Measurements from ENCODE around the gene CAMKMT.

Gene CAMKMT

GRCh38 chr2:44771522-44771921 is 409.8 kb downstream of the CAMKMT start:
- H3K27ac ChIP-seq: no peak overlapping the region
- in situ Hi-C loops (cut with HindIII; ENCODE audit: low pct_ligation_motif_present, low sequenced_read_pairs): no loop called here
- no peak overlapping the region for H3K4me3 ChIP-seq (ENCODE audit: low read depth, low read length)
- TF ChIP-seq, protein P1, sequence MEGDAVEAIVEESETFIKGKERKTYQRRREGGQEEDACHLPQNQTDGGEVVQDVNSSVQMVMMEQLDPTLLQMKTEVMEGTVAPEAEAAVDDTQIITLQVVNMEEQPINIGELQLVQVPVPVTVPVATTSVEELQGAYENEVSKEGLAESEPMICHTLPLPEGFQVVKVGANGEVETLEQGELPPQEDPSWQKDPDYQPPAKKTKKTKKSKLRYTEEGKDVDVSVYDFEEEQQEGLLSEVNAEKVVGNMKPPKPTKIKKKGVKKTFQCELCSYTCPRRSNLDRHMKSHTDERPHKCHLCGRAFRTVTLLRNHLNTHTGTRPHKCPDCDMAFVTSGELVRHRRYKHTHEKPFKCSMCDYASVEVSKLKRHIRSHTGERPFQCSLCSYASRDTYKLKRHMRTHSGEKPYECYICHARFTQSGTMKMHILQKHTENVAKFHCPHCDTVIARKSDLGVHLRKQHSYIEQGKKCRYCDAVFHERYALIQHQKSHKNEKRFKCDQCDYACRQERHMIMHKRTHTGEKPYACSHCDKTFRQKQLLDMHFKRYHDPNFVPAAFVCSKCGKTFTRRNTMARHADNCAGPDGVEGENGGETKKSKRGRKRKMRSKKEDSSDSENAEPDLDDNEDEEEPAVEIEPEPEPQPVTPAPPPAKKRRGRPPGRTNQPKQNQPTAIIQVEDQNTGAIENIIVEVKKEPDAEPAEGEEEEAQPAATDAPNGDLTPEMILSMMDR (IDR thresholded peaks at IDR 0.05; ENCODE audit: low read depth, low read length, missing control alignments): no peak
- DNase-seq: no peak
- H3K27me3 ChIP-seq (replicated peaks): peaks cover 37% of the 10 kb centered on the region
- no peaks in the 10 kb centered on the region for H3K36me3 ChIP-seq (replicated peaks)

DNA sequence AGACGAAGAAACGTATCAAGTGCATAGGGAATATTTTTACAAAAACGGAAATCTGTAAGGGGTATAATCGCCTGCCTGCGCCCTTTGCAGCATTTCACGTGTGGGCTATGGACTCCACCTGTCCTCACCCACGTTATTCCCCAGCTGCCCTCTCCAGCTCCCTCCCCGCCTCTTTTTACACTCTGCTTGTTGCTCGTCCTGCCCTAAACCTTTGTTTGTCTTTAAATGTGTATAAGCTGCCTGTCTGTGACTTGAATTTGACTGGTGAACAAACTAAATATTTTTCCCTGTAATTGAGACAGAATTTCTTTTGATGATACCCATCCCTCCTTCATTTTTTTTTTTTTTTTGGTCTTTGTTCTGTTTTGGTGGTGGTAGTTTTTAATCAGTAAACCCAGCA is 410.4 kb downstream of the CAMKMT start:
- no peak for DNase-seq
- in situ Hi-C loops (cut with HindIII; ENCODE audit: low pct_ligation_motif_present, low sequenced_read_pairs): no loop called here
- TF ChIP-seq, protein P1 (IDR thresholded peaks at IDR 0.05; ENCODE audit: low read depth, low read length, missing control alignments): no peak
- Histone ChIP-seq H3K4me3 (ENCODE audit: low read depth, low read length) (no peak overlapping the region), H3K36me3 (replicated peaks) (no peaks in the 10 kb centered on the region), H3K27me3 (replicated peaks) (peaks cover 34% of the 10 kb centered on the region), H3K27ac (no peak overlapping the region)

DNA sequence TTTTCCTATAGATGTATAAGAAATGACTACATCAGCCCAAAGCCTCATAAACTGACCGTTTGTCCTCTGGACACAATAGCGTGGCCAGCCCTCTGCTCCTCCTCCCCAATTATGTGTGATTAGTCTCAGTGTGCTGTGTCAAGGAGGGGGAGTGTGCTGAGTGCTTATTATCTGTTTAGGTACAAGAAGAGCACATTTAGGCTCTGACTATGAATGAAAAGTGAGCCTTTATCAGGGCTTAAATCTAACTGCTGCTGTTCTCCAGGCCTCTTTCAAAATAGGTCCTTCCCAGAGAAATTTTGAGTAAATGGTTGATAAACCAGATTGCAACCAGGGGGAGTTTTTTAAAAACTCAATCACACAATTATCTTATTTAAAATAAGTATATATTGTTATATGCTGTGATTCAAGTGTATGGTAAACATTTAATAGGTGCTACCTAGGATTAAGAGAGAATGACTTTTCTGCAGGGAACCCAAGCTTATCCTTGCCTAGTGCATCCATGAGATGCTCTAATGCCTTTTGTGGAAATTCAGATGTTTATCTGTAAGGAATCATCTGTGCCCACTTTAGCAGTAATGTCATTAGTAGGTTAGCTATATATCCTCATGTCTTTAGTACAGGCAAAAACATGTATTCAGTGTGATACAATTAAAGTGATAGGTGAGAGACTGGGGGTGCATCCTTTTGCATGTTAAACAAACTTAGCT is 411.1 kb downstream of the CAMKMT start:
- H3K27me3 ChIP-seq (replicated peaks): peaks cover 29% of the 10 kb centered on the region
- TF ChIP-seq, protein P1 (IDR thresholded peaks at IDR 0.05; ENCODE audit: low read depth, low read length, missing control alignments): no peak

DNA sequence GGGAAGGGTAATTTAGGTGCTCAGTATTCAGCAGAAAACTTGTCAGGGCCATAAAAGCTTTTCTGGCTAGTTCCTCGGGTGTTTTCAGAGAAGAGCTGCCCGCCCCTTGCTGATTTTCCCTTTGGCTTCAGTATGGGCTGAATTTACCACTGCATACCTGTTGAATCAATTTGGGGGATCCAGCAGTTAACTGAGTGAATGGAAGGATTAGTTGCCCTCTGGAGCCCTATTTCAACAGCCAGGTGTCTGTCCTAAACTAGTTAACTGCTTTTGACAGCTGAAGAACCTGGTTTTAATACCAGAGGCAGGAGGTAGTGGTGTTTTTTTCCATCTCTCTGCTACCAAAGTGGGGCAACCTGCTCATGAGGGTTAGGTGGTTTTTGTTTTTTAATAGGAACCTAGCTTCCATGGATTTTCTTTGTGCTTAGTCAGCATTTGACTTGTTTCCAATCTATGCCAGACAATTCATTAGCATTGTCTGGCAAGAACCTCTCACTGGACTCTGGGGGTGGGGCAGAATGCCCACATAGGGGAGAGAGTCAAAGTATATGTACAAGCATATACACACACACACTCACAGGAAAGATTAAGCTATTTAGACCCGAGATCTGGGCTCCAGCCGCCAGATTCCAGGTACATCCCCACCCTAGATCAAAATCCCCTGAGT is 413.2 kb downstream of the CAMKMT start:
- Histone ChIP-seq H3K27me3 (replicated peaks) (peaks cover 21% of the 10 kb centered on the region), H3K4me3 (ENCODE audit: low read depth, low read length) (no peak overlapping the region), H3K27ac (no peak overlapping the region), H3K36me3 (replicated peaks) (no peaks in the 10 kb centered on the region)
- in situ Hi-C loops (cut with HindIII; ENCODE audit: low pct_ligation_motif_present, low sequenced_read_pairs): no loop called here
- TF ChIP-seq, protein P1 (IDR thresholded peaks at IDR 0.05; ENCODE audit: low read depth, low read length, missing control alignments): no peak
- DNase-seq: no peak

More for the DNA sequence above, 411.1 kb downstream of the CAMKMT start:
- in situ Hi-C loops (cut with HindIII; ENCODE audit: low pct_ligation_motif_present, low sequenced_read_pairs): no loop called here
- DNase-seq: no peak
- no peak overlapping the region for H3K4me3 ChIP-seq (ENCODE audit: low read depth, low read length)
- H3K27ac ChIP-seq: no peak overlapping the region
- H3K36me3 ChIP-seq (replicated peaks): no peaks in the 10 kb centered on the region

DNA sequence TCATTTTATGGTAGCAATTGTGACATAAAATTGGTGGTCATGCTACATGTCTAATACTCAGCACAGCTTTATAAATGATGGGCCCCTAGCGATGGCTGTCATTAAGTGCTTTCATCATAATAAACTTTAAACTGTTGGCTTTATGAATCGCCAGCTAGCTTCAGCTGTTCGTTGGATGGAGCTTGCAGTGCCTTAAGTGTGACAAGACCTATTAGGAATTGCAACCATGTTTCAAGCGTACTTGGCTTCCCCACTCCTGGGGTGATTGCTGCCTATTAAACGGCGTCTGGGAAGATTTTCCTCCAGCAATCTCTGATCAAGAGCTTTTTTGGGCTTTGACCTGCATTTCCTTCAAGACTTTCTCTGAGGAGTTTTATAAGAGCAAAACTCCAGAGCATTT is 415.3 kb downstream of the CAMKMT start:
- TF ChIP-seq, protein P1 (IDR thresholded peaks at IDR 0.05; ENCODE audit: low read depth, low read length, missing control alignments): no peak
- in situ Hi-C loops (cut with HindIII; ENCODE audit: low pct_ligation_motif_present, low sequenced_read_pairs): no loop called here
- DNase-seq: no peak

More for the DNA sequence above, 415.3 kb downstream of the CAMKMT start:
- Histone ChIP-seq H3K36me3 (replicated peaks) (no peaks in the 10 kb centered on the region), H3K27me3 (replicated peaks) (peaks cover 15% of the 10 kb centered on the region), H3K27ac (no peak overlapping the region), H3K4me3 (ENCODE audit: low read depth, low read length) (no peak overlapping the region)

Data from brain microvascular endothelial cell (primary cell).